Peyer's patch (tissue), 4 donors: ENCODE data around the gene MYRIP. TPM values are rescaled to one million over a fixed set of nuclear protein-coding genes. Genes with fewer than 3 reads are reported as not detected.

Experiments
- DNase-seq, 3 donors: peaks; one replicate each; pipeline ENCODE4 v3.0.0-alpha.2; 2017 to 2019
- H3K27ac ChIP-seq, 4 donors: fragments of 200-600 bp; sonication (generic); one replicate each; pipeline ENCODE4 v1.5.1; 2016 to 2019
- H3K27me3 ChIP-seq, 2 donors: fragments of 200-600 bp; sonication (generic); one replicate each; pipeline ENCODE4 v1.5.1; 2019
- H3K36me3 ChIP-seq, 3 donors: fragments of 200-600 bp; sonication (generic); one replicate each; pipeline ENCODE4 v1.5.1; 2016 to 2019
- H3K4me1 ChIP-seq, 4 donors: fragments of 200-600 bp; sonication (generic); one replicate each; pipeline ENCODE4 v1.5.1; 2016 to 2019
- H3K4me3 ChIP-seq, 4 donors: fragments of 200-600 bp; sonication (generic); 1 replicate in 3 of 4; 2 replicates in 1 of 4; pipeline ENCODE4 v1.5.1; 2016 to 2019; ENCODE audit warnings: mild to moderate bottlenecking in 1 of 4
- H3K9me3 ChIP-seq, 4 donors: fragments of 200-600 bp; sonication (generic); one replicate each; pipeline ENCODE4 v1.5.1; 2016 to 2019; ENCODE audit warnings: mild to moderate bottlenecking in 1 of 4
- CTCF ChIP-seq, 6 experiments: fragments of 450-650 bp in 4 of 6; fragments of 200-600 bp in 2 of 6; sonication (generic) in 1 of 6; IDR thresholded peaks; one replicate each; pipeline ENCODE4 v1.5.1; 2017 to 2019; ENCODE audit warnings: antibody characterized with exemption in 6 of 6, mild to moderate bottlenecking in 3 of 6, moderate library complexity in 1 of 6
- POLR2A ChIP-seq, 2 donors: fragments of 450-650 bp; IDR thresholded peaks; one replicate each; pipeline ENCODE4 v1.5.1; 2017; ENCODE audit warnings: antibody characterized with exemption in 2 of 2, mild to moderate bottlenecking in 2 of 2, moderate library complexity in 2 of 2
- total RNA-seq, 4 donors: library from RNA; depleted of rRNA; stranded (reverse); fragments of >200 nt; gene quantifications; one replicate each; pipeline ENCODE4 v1.1.0, GENCODE V29; 2016

Gene MYRIP
- total RNA-seq, 4 donors from 2014 or later: 6.0 to 12.4 (median 8.3) TPM

- Histone ChIP-seq H3K4me1 (no peaks in the 10 kb centered on the region), H3K27me3 (no peaks in the 10 kb centered on the region), H3K27ac (no peak overlapping the region), H3K9me3 (no peaks in the 10 kb centered on the region), H3K36me3 (no peaks in the 10 kb centered on the region), H3K4me3 (no peak overlapping the region)
- DNase-seq: no peak
- TF ChIP-seq POLR2A (IDR thresholded peaks at IDR 0.05) (no peak), CTCF (IDR thresholded peaks at IDR 0.05) (no peak)
These were observed 292.8 kb downstream of the MYRIP start for GRCh38 chr3:40102182-40102581.

- H3K27me3 ChIP-seq: no peaks in the 10 kb centered on the region
- no peaks in the 10 kb centered on the region for H3K36me3 ChIP-seq
- H3K4me1 ChIP-seq: no peaks in the 10 kb centered on the region
- no peak overlapping the region for H3K4me3 ChIP-seq
- DNase-seq: no peak
- H3K27ac ChIP-seq: no peak overlapping the region
- no peak for TF ChIP-seq CTCF (IDR thresholded peaks at IDR 0.05)
- no peak for TF ChIP-seq POLR2A (IDR thresholded peaks at IDR 0.05)
- no peaks in the 10 kb centered on the region for H3K9me3 ChIP-seq
These were observed 294.4 kb downstream of the MYRIP start for GRCh38 chr3:40103829-40104228.

GRCh38 chr3:40104441-40104840 is 295.0 kb downstream of the MYRIP start:
- Histone ChIP-seq H3K9me3 (no peaks in the 10 kb centered on the region), H3K36me3 (no peaks in the 10 kb centered on the region), H3K27me3 (no peaks in the 10 kb centered on the region), H3K4me3 (no peak overlapping the region), H3K27ac (no peak overlapping the region), H3K4me1 (no peaks in the 10 kb centered on the region)
- TF ChIP-seq POLR2A (IDR thresholded peaks at IDR 0.05) (no peak), CTCF (IDR thresholded peaks at IDR 0.05) (no peak)
- no peak for DNase-seq

GRCh38 chr3:40108643-40109042 is 299.2 kb downstream of the MYRIP start:
- no peaks in the 10 kb centered on the region for H3K4me1 ChIP-seq
- H3K27me3 ChIP-seq: no peaks in the 10 kb centered on the region
- no peaks in the 10 kb centered on the region for H3K9me3 ChIP-seq
- no peaks in the 10 kb centered on the region for H3K36me3 ChIP-seq
- TF ChIP-seq POLR2A (IDR thresholded peaks at IDR 0.05): no peak
- no peak for TF ChIP-seq CTCF (IDR thresholded peaks at IDR 0.05)
- H3K4me3 ChIP-seq: no peak overlapping the region
- no peak for DNase-seq
- no peak overlapping the region for H3K27ac ChIP-seq

GRCh38 chr3:40109641-40110490 is 300.5 kb downstream of the MYRIP start:
- Histone ChIP-seq H3K27me3 (no peaks in the 10 kb centered on the region), H3K9me3 (no peaks in the 10 kb centered on the region), H3K27ac (no peak overlapping the region), H3K4me1 (no peaks in the 10 kb centered on the region), H3K4me3 (no peak overlapping the region), H3K36me3 (no peaks in the 10 kb centered on the region)
- DNase-seq: no peak
- TF ChIP-seq CTCF (IDR thresholded peaks at IDR 0.05) (no peak), POLR2A (IDR thresholded peaks at IDR 0.05) (no peak)
